Hepatocyte (in vitro differentiated cells): ENCODE data around the gene DYSF.

Experiments
- CTCF ChIP-seq: fragments of 200-600 bp; sonication (generic); IDR thresholded peaks from 2 replicates; pipeline ENCODE4 v1.5.1; 2016; ENCODE audit warnings: antibody characterized with exemption, mild to moderate bottlenecking; ENCODE audit not compliant: poor library complexity
- EZH2 ChIP-seq: fragments of 200-600 bp; sonication (generic); IDR thresholded peaks from 2 replicates; pipeline ENCODE4 v1.6.1; 2016; ENCODE audit warnings: antibody characterized with exemption, mild to moderate bottlenecking, borderline replicate concordance
- EZH2phosphoT487 ChIP-seq: fragments of 200-600 bp; sonication (generic); IDR thresholded peaks from one replicate; pipeline ENCODE4 v1.6.1; 2018; ENCODE audit warnings: antibody characterized with exemption, mild to moderate bottlenecking, low read depth, moderate library complexity; ENCODE audit not compliant: unreplicated experiment, severe bottlenecking

GRCh38 chr2:71667256-71668182 lies 214.2 kb downstream of the DYSF start:
- no peak for TF ChIP-seq CTCF
- no peak for TF ChIP-seq EZH2
- TF ChIP-seq EZH2phosphoT487: no peak
